Neural progenitor cell (in vitro differentiated cells): ENCODE results near the gene FUNDC2.

Source experiments
- CTCF ChIP-seq: fragments of 200-600 bp; sonication (generic); IDR thresholded peaks from 2 replicates; pipeline ENCODE4 v1.5.1; 2017; ENCODE audit warnings: antibody characterized with exemption, mild to moderate bottlenecking
- EZH2 ChIP-seq: fragments of 200-600 bp; sonication (generic); IDR thresholded peaks from 2 replicates; pipeline ENCODE4 v1.6.1; 2017; ENCODE audit warnings: antibody characterized with exemption, mild to moderate bottlenecking, moderate library complexity

GRCh38 chrX:155026420-155026726, 271 bp upstream of the FUNDC2 start:
- TF ChIP-seq CTCF, result no peak
- TF ChIP-seq EZH2, result no peak
